ENCODE data around the gene DNMT3L.

DNA sequence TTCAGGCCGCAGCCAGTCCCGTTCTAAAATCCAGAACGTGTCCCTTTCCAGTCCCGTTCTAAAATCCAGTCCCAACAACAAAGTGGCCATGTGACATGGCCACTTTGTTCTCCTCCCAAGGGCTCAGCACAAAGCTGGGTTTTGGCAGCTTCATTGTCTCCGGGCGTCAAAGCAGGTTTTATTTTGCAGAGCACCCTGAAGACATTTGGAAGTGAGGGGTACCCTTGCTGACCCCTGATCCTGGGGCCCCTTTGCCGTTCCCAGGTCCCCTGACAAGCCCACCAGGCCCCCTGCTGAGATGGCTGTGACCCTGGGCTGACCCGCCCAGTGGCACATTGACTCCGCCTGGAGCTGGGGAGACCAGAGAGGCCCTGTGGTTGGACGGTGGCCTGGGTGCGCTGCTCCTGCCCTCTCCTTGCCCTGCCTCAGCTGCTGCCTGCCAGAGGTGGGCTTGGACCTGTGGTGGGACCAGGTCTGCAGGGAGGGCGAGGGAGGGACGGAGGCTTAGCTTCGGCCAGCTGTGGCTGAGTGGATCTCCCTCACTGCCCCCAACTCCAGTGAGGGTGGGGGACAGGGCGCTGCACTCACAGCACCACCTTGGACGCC, 42.4 kb upstream of the DNMT3L start:
- TF ChIP-seq, protein P1, sequence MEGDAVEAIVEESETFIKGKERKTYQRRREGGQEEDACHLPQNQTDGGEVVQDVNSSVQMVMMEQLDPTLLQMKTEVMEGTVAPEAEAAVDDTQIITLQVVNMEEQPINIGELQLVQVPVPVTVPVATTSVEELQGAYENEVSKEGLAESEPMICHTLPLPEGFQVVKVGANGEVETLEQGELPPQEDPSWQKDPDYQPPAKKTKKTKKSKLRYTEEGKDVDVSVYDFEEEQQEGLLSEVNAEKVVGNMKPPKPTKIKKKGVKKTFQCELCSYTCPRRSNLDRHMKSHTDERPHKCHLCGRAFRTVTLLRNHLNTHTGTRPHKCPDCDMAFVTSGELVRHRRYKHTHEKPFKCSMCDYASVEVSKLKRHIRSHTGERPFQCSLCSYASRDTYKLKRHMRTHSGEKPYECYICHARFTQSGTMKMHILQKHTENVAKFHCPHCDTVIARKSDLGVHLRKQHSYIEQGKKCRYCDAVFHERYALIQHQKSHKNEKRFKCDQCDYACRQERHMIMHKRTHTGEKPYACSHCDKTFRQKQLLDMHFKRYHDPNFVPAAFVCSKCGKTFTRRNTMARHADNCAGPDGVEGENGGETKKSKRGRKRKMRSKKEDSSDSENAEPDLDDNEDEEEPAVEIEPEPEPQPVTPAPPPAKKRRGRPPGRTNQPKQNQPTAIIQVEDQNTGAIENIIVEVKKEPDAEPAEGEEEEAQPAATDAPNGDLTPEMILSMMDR (IDR thresholded peaks at IDR 0.05) = no peak
- TF ChIP-seq EZH2 (IDR thresholded peaks at IDR 0.05; ENCODE audit: borderline replicate concordance, insufficient read depth, low read depth, low read length, poor library complexity, severe bottlenecking) = no peak

Measured in B cell (primary cell).